HCT116 (cell line): ENCODE results near the gene ADGRD1. TPM values are rescaled to one million over a fixed set of nuclear protein-coding genes. Genes with fewer than 3 reads are reported as not detected.

ENCODE experiments used
- ATAC-seq: fragments of 200-7000 bp; cut with Tn5 transposase; 2 replicates; pipeline ENCODE4 v1.9.1; 2020; ENCODE audit warnings: mild to moderate bottlenecking, moderate library complexity
- BruUV-seq: library from RNA; stranded (reverse); fragments of 400-500 nt; replicated peaks from 2 replicates; lab custom pipeline; 2021; lab: Mats Ljungman, UMichigan
- CTCF ChIA-PET: fragments of 300-600 bp; sonication (Branson Sonifier 250); formaldehyde crosslinking; loops from one replicate; lab custom pipeline; 2021; ENCODE audit warnings: antibody characterized with exemption; lab: Charles Lee
- POLR2A ChIA-PET: fragments of 300-600, 350-600 bp; sonication (Branson Sonifier 250); formaldehyde crosslinking; loops from one replicate; lab custom pipeline; 2021; ENCODE audit warnings: antibody characterized with exemption; lab: Charles Lee
- RAD21 ChIA-PET, 2 experiments: fragments of 300-600 bp; sonication (Branson Sonifier 250); formaldehyde crosslinking; loops; one replicate each; lab custom pipeline; 2023; ENCODE audit warnings: low total read pairs in 2 of 2; ENCODE audit not compliant: uncharacterized antibody in 2 of 2, unreplicated experiment in 2 of 2, low non-redundant PET in 1 of 2; lab: Charles Lee
- DNase-seq: peaks from one replicate; pipeline ENCODE4 v3.0.0-alpha.2; 2010; ENCODE audit warnings: low read depth, low spot score
- H2AFZ ChIP-seq: fragments of 200-600 bp; shearing (Covaris generic), sonication (generic); 2 replicates; pipeline ENCODE4 v1.6.1; 2017; ENCODE audit warnings: low read depth, mixed run types, mixed read lengths, antibody characterized with exemption, low read length; ENCODE audit not compliant: poor library complexity, severe bottlenecking
- H3K27ac ChIP-seq: 2 replicates; pipeline ENCODE4 v1.5.1; 2012; ENCODE audit warnings: low read depth, low read length
- H3K27me3 ChIP-seq: fragments of 200-600 bp; sonication (generic); 2 replicates; pipeline ENCODE4 v1.6.1; 2016; ENCODE audit warnings: mixed run types, low read length, mixed read lengths; ENCODE audit not compliant: insufficient read depth
- H3K36me3 ChIP-seq, 2 experiments: fragments of 200-500 bp in 1 of 2; fragments of 200-600 bp in 1 of 2; sonication (Bioruptor generic) in 1 of 2; sonication (generic) in 1 of 2; 2 replicates each; pipeline versions ENCODE4 v1.5.1 to v1.6.1; 2014 to 2016; ENCODE audit warnings: low read length in 2 of 2, inconsistent platforms in 1 of 2, mixed read lengths in 1 of 2, mixed run types in 1 of 2; ENCODE audit not compliant: insufficient read depth in 2 of 2, control insufficient read depth in 1 of 2
- H3K4me1 ChIP-seq, 2 experiments: fragments of 200-600 bp in 1 of 2; sonication (generic) in 1 of 2; 2 replicates each; pipeline versions ENCODE4 v1.5.1 to v1.6.1; 2012 to 2017; ENCODE audit warnings: low read length in 2 of 2, inconsistent platforms in 1 of 2, mild to moderate bottlenecking in 1 of 2, mixed read lengths in 1 of 2, mixed run types in 1 of 2, moderate library complexity in 1 of 2; ENCODE audit not compliant: insufficient read depth in 2 of 2, control insufficient read depth in 1 of 2
- H3K4me2 ChIP-seq: fragments of 200-600 bp; sonication (generic); 2 replicates; pipeline ENCODE4 v1.6.1; 2017; ENCODE audit warnings: mixed run types, low read length, mixed read lengths
- H3K4me3 ChIP-seq, 2 experiments: fragments of 200-600 bp in 1 of 2; sonication (generic) in 1 of 2; replicated peaks in 1 of 2; 2 replicates each; pipeline ENCODE4 v1.5.1; 2011 to 2016; ENCODE audit warnings: low read length in 2 of 2, control low read depth in 1 of 2, low read depth in 1 of 2, mild to moderate bottlenecking in 1 of 2, mixed read lengths in 1 of 2, mixed run types in 1 of 2
- H3K79me2 ChIP-seq: fragments of 200-600 bp; sonication (generic); 2 replicates; pipeline ENCODE4 v1.6.1; 2017; ENCODE audit warnings: mild to moderate bottlenecking, mixed run types, low read length, moderate library complexity, mixed read lengths; ENCODE audit not compliant: insufficient read depth
- H3K9ac ChIP-seq: fragments of 200-600 bp; sonication (generic); 2 replicates; pipeline ENCODE4 v1.6.1; 2016; ENCODE audit warnings: low read length, mixed read lengths
- H3K9me2 ChIP-seq: fragments of 200-600 bp; sonication (generic), shearing (Covaris generic); 2 replicates; pipeline ENCODE4 v1.6.1; 2017; ENCODE audit warnings: mixed run types, mild to moderate bottlenecking, moderate library complexity; ENCODE audit not compliant: insufficient read depth
- H3K9me3 ChIP-seq, 2 experiments: fragments of 200-500 bp in 1 of 2; fragments of 200-600 bp in 1 of 2; sonication (Bioruptor generic) in 1 of 2; sonication (generic) in 1 of 2; 2 replicates each; pipeline ENCODE4 v1.6.1; 2014 to 2017; ENCODE audit warnings: low read length in 2 of 2, mixed read lengths in 2 of 2, inconsistent platforms in 1 of 2, low read depth in 1 of 2, mild to moderate bottlenecking in 1 of 2, mixed run types in 1 of 2, moderate library complexity in 1 of 2; ENCODE audit not compliant: control insufficient read depth in 1 of 2, insufficient read depth in 1 of 2
- H4K20me1 ChIP-seq: fragments of 200-600 bp; sonication (generic), shearing (Covaris generic); 2 replicates; pipeline ENCODE4 v1.6.1; 2017; ENCODE audit warnings: mixed run types, mild to moderate bottlenecking, moderate library complexity; ENCODE audit not compliant: insufficient read depth
- ATF3 ChIP-seq: IDR thresholded peaks from 2 replicates; pipeline ENCODE4 v1.6.1; 2012
- CEBPB ChIP-seq: IDR thresholded peaks from 2 replicates; pipeline ENCODE4 v1.6.1; 2012; ENCODE audit warnings: low read depth
- ELF1 ChIP-seq: IDR thresholded peaks from 2 replicates; pipeline ENCODE4 v1.6.1; 2012; ENCODE audit warnings: low read depth, borderline replicate concordance
- FOSL1 ChIP-seq: IDR thresholded peaks from 2 replicates; pipeline ENCODE4 v1.6.1; 2012; ENCODE audit warnings: low read depth
- POLR2A ChIP-seq: IDR thresholded peaks from 2 replicates; pipeline ENCODE4 v1.7.0; 2011; ENCODE audit warnings: borderline replicate concordance; ENCODE audit not compliant: insufficient read depth, insufficient read length; ENCODE audit errors: extremely low read depth
- RAD21 ChIP-seq: IDR thresholded peaks from 2 replicates; pipeline ENCODE4 v1.6.1; 2012; ENCODE audit warnings: low read depth, mild to moderate bottlenecking
- SP1 ChIP-seq: IDR thresholded peaks from 2 replicates; pipeline ENCODE4 v1.6.1; 2012; ENCODE audit warnings: low read depth
- SRF ChIP-seq: IDR thresholded peaks from 2 replicates; pipeline ENCODE4 v1.6.1; 2012; ENCODE audit warnings: low read depth
- TCF7L2 ChIP-seq: IDR thresholded peaks from 2 replicates; pipeline ENCODE4 v1.7.0; 2011; ENCODE audit warnings: borderline replicate concordance, inconsistent platforms; ENCODE audit not compliant: insufficient read depth, insufficient read length; ENCODE audit errors: extremely low read depth
- ZNF274 ChIP-seq: fragments of 200-500 bp; sonication (Bioruptor generic); IDR thresholded peaks from 2 replicates; pipeline ENCODE4 v1.6.1; 2014; ENCODE audit warnings: mild to moderate bottlenecking, low read depth, low read length, inconsistent platforms
- intact Hi-C: fragments of 100-400 bp; cut with micrococcal nuclease; formaldehyde crosslinking; loops from 2 replicates; pipeline ENCODE4 v1.10.0; 2022
- total RNA-seq: library from RNA; stranded (reverse); gene quantifications from one replicate; pipeline ENCODE4 v1.2.1, GENCODE V29; 2021; ENCODE audit not compliant: unreplicated experiment
- TF ChIP-seq, protein P1 (sequence below): IDR thresholded peaks from 2 replicates; pipeline ENCODE4 v1.6.1; 2012

ADGRD1 gene
- total RNA-seq, 1 experiment from 2014 or later, result 0.44 TPM

DNA sequence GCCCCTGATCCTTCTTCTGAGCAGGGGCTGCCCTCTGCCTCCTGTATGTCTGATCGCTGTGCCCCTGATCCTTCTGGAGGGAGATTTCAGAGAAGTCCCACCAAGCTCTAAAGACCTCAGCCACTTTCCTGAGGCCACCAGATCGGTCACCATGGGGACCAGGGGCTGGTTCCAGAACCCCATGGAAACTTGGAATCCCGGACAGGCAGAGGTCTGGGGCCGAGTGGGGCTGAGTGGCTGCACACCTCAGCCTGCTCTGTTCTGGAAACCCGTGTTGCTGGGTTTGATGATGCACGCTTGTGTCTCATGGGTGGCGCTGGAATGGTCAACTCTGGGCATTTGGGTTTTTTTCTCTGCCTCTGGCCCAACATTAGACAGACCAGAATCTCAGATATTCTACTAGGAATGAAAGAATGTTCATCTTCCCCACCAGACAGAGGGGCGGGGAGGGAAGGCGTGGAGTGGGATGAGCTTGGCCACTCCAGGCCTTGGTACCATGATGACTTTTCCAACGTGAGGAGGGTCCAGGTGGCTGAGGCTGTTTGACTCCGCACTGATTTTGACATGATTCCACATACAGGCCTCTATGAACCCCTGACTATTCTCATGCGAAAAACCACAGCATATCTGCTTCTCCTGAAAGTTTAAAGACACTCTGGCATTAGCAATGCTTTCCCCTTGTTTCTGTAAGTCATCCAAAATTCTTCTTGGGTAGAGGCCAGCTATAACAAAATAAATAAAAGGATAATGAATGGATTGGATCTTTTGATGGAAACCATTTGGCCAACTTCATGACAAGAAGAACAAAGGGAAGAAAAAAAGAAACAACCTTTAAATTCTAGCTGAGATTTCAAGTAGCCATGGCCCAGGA lies 114.5 kb downstream of the ADGRD1 start:
- H3K4me1 ChIP-seq, result peaks cover 0 to 8% of the 10 kb centered on the region in 2 experiments; a peak in 2 of 4 replicates
- TF ChIP-seq RAD21, result no peak
- TF ChIP-seq, protein P1, sequence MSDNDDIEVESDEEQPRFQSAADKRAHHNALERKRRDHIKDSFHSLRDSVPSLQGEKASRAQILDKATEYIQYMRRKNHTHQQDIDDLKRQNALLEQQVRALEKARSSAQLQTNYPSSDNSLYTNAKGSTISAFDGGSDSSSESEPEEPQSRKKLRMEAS, result no peak
- no peak for TF ChIP-seq CEBPB
- TF ChIP-seq ATF3, result no peak
- no peak for TF ChIP-seq SP1
- no peak for TF ChIP-seq SRF
- TF ChIP-seq TCF7L2, result no peak
- TF ChIP-seq ZNF274, result no peak
- TF ChIP-seq FOSL1, result no peak
- TF ChIP-seq POLR2A, result no peak
- no peak for TF ChIP-seq ELF1
- TF ChIP-seq, all 23 proteins: peak for 0
- H3K27ac ChIP-seq, result no peak overlapping the region
- H3K9me2 ChIP-seq, result no peaks in the 10 kb centered on the region
- no peaks in the 10 kb centered on the region for H3K79me2 ChIP-seq
- H2AFZ ChIP-seq, result no peak overlapping the region
- H3K36me3 ChIP-seq, result no peaks in the 10 kb centered on the region
- ATAC-seq (no peak), DNase-seq (no peak)
- H3K9ac ChIP-seq, result no peak overlapping the region
- ChIA-PET CTCF (no interaction called here), RAD21 (no interaction called here), POLR2A (no interaction called here)
- no peak overlapping the region for H3K4me2 ChIP-seq
- no peak overlapping the region for H3K4me3 ChIP-seq
- H3K27me3 ChIP-seq, result no peaks in the 10 kb centered on the region
- H4K20me1 ChIP-seq, result no peaks in the 10 kb centered on the region
- BruUV-seq, result no TSS peak
- intact Hi-C loops, result no loop called here
- no peaks in the 10 kb centered on the region; a peak in 1 of 4 replicates for H3K9me3 ChIP-seq
